Adrenal gland (tissue), 12 donors: ENCODE data around the gene NIBAN1. TPM values are rescaled to one million over a fixed set of nuclear protein-coding genes. Genes with fewer than 3 reads are reported as not detected.
"Not testable (repeated sequence)": the region's sequence is repeated elsewhere in the genome, so short reads cannot be mapped to it uniquely, and the experiment has no call there.

Experiments used
- DNase-seq, 7 donors: peaks; one replicate each; pipeline ENCODE4 v3.0.0-alpha.2; 2019 to 2020
- H3K27ac ChIP-seq, 5 donors: fragments of 200-600 bp; sonication (generic) in 4 of 5; 1 replicate in 3 of 5; 2 replicates in 2 of 5; pipeline versions ENCODE4 v1.5.1 to v1.8.0; 2016 to 2020; ENCODE audit warnings: mild to moderate bottlenecking in 1 of 5
- H3K27me3 ChIP-seq: fragments of 200-600 bp; 2 replicates; pipeline ENCODE4 v1.8.0; 2021
- H3K36me3 ChIP-seq, 2 donors: fragments of 200-600 bp; replicated peaks in 1 of 2; 1 replicate in 1 of 2; 2 replicates in 1 of 2; pipeline versions ENCODE4 v1.5.1 to v1.8.0; 2018 to 2022
- H3K4me1 ChIP-seq, 2 donors: fragments of 200-600 bp; replicated peaks in 1 of 2; 1 replicate in 1 of 2; 2 replicates in 1 of 2; pipeline versions ENCODE4 v1.5.1 to v1.8.0; 2018 to 2021
- H3K4me3 ChIP-seq, 4 donors: fragments of 200-600 bp; sonication (generic) in 3 of 4; one replicate each; pipeline ENCODE4 v1.5.1; 2016 to 2018
- H3K9me3 ChIP-seq, 3 donors: fragments of 200-600 bp; sonication (generic) in 1 of 3; replicated peaks in 1 of 3; 1 replicate in 2 of 3; 2 replicates in 1 of 3; pipeline versions ENCODE4 v1.5.1 to v1.8.0; 2016 to 2021
- CTCF ChIP-seq, 6 experiments: fragments of 450-650 bp in 4 of 6; fragments of 200-600 bp in 2 of 6; sonication (generic) in 1 of 6; IDR thresholded peaks; 1 replicate in 5 of 6; 2 replicates in 1 of 6; pipeline versions ENCODE4 v1.5.1 to v1.8.0; 2016 to 2021; ENCODE audit warnings: antibody characterized with exemption in 6 of 6, mild to moderate bottlenecking in 2 of 6, moderate library complexity in 1 of 6
- POLR2A ChIP-seq, 2 donors: fragments of 450-650 bp; IDR thresholded peaks; one replicate each; pipeline ENCODE4 v1.6.1; 2017; ENCODE audit warnings: antibody characterized with exemption in 2 of 2, mild to moderate bottlenecking in 2 of 2, moderate library complexity in 1 of 2
- WGBS, 4 donors: extraction: QIAGEN DNeasy Blood & Tissue Kit in 2 of 4; methylation state at CpG; one replicate each; pipeline versions ENCODE4 v1.1.5 to v1.1.7; 2013 to 2017; 5-methylcytosine and 5-hydroxymethylcytosine counted together
- intact Hi-C, 2 donors: fragments of 100-400 bp; cut with DNase I; formaldehyde crosslinking; loops; one replicate each; pipeline versions ENCODE4 v1.14.1 to v1.15.0; 2022 to 2023
- polyA plus RNA-seq, 3 donors: library from polyadenylated mRNA; stranded (reverse); fragments of 200-250 nt in 2 of 3; fragments of 350-450 nt in 1 of 3; fragmentation: Illumina TruSeq in 1 of 3; extraction: RNeasy Lipid Tissue Mini Kit (QIAGEN cat#74804) in 1 of 3; gene quantifications; one replicate each; pipeline ENCODE4 v1.2.3, GENCODE V29; 2013 to 2014
- total RNA-seq, 9 donors: library from RNA; depleted of rRNA in 4 of 9; stranded (reverse); fragments of >200 nt in 4 of 9; fragments of 120-200 nt in 1 of 9; fragmentation: NEBNext Ultra II Directional in 1 of 9; extraction: Animal tissue kit (Norgen Biotek cat#: 25700) in 1 of 9; gene quantifications; one replicate each; pipeline versions ENCODE4 v1.1.0 to v1.2.4, GENCODE V29; 2013 to 2023
- donor health status: healthy with polysubstance abuse.
- donor health status: Bipolar disorder and iron deficiency.
- donor health status: DM: yes; HTN: yes; CAD: no.
- donor health status: DM: no; HTN: no; CAD: no.
- donor health status: DM: no; HTN: no; CAD: no.
- donor health status: DM: yes; HTN: yes; CAD: no.

NIBAN1 gene
- total and polyA plus RNA-seq, 12 donors: 2.3 to 30.6 (median 11.2) TPM

GRCh38 chr1:184965439-184965838 is 8.9 kb downstream of the NIBAN1 start:
- no peak for DNase-seq
- no peaks in the 10 kb centered on the region for H3K4me1 ChIP-seq
- H3K27ac ChIP-seq: no peak overlapping the region
- H3K9me3 ChIP-seq: no peaks in the 10 kb centered on the region
- TF ChIP-seq POLR2A (IDR thresholded peaks at IDR 0.05): no peak
- no peak for TF ChIP-seq CTCF (IDR thresholded peaks at IDR 0.05)
- 94 to 97% (median 96%) methylated on average over 8 of the region's 8 CpGs for WGBS, 4 donors
- H3K4me3 ChIP-seq: no peak overlapping the region
- H3K27me3 ChIP-seq: no peaks in the 10 kb centered on the region
- no peaks in the 10 kb centered on the region for H3K36me3 ChIP-seq
- intact Hi-C loops: no loop called here

DNA sequence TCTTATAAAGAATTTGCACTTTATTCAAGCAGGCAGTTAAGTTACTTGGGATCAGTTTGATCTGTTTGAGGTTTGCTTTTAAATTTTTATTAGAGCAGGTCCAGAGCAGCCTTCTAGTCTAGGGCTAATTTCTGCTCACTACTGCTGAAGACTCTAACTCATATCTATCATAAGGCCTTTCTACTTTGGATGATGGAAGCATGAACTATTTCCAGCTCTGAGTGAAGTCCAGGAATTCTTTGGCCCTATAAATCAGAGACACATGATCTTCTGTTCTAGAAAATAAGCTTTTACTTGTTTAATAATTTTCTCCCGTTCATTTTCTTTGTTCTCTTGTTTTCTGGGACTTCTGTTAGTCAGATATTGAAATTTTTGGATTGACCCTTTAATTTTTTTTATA is 14.7 kb downstream of the NIBAN1 start:
- Histone ChIP-seq H3K27me3 (no peaks in the 10 kb centered on the region), H3K36me3 (no peaks in the 10 kb centered on the region), H3K4me3 (no peak overlapping the region), H3K9me3 (no peaks in the 10 kb centered on the region), H3K27ac (peak overlapping the region in 1 of 5 donors; percentile 10), H3K4me1 (peaks cover 1 to 9% of the 10 kb centered on the region in 2 donors)
- no peak for TF ChIP-seq POLR2A (IDR thresholded peaks at IDR 0.05)
- no peak for TF ChIP-seq CTCF (IDR thresholded peaks at IDR 0.05)
- intact Hi-C loops: no loop called here
- no peak for DNase-seq
- WGBS, 4 donors: 30 to 51% (median 45%) methylated on average over 1 of the region's 1 CpG

- WGBS, 4 donors: 62 to 79% (median 70%) methylated on average over 4 of the region's 4 CpGs
- peaks cover 9 to 17% of the 10 kb centered on the region in 2 donors for H3K4me1 ChIP-seq
- TF ChIP-seq POLR2A (IDR thresholded peaks at IDR 0.05) (no peak), CTCF (IDR thresholded peaks at IDR 0.05) (no peak)
- H3K9me3 ChIP-seq: no peaks in the 10 kb centered on the region
- DNase-seq: no peak
- no peaks in the 10 kb centered on the region for H3K27me3 ChIP-seq
- H3K4me3 ChIP-seq: no peak overlapping the region
- intact Hi-C loops: no loop called here
- H3K36me3 ChIP-seq: no peaks in the 10 kb centered on the region
- no peak overlapping the region for H3K27ac ChIP-seq
Measured at GRCh38 chr1:184958554-184959353, 15.6 kb downstream of the NIBAN1 start.

- H3K36me3 ChIP-seq, H3K27me3 ChIP-seq, intact Hi-C loops, H3K27ac ChIP-seq, H3K9me3 ChIP-seq, DNase-seq, H3K4me3 ChIP-seq: not testable (repeated sequence)
- 90 to 96% (median 92%) methylated on average over 2 of the region's 2 CpGs for WGBS, 4 donors
- H3K4me1 ChIP-seq: peaks cover 9 to 24% of the 10 kb centered on the region in 2 donors
Measured at GRCh38 chr1:184957901-184958300, 16.4 kb downstream of the NIBAN1 start.
